ENCODE measurements around the gene DCLK3.

GRCh38 chr3:36740787-36741186 is 23.6 kb downstream of the DCLK3 start:
- TF ChIP-seq CTCF (IDR thresholded peaks at IDR 0.05) (no peak), EP300 (IDR thresholded peaks at IDR 0.05) (no peak)
